ENCODE results near the gene TRAM2.

- TF ChIP-seq EZH2phosphoT487 (IDR thresholded peaks at IDR 0.05; ENCODE audit: borderline replicate concordance): no peak
- TF ChIP-seq CTCF (conservative IDR thresholded peaks at IDR 0.05; ENCODE audit: low read length): no peak
Observed at GRCh38 chr6:52553158-52553557, 23.7 kb downstream of the TRAM2 start.
